Measurements from ENCODE around the gene CIRBP. TPM values are rescaled to one million over a fixed set of nuclear protein-coding genes. Genes with fewer than 3 reads are reported as not detected.
A peak's percentile ranks its signal among the peaks of the same experiment; 100 is the strongest.

Gene CIRBP
- total RNA-seq, 4 donors from 2014 or later: 274 to 578 (median 418) TPM

- peak overlapping the region; percentile 92 to 99 (median 98) for H3K27ac ChIP-seq
- H3K4me3 ChIP-seq: peak overlapping the region; percentile 51 to 81 (median 72)
- peak in 1 of 2 donors; percentile 61 for DNase-seq
- peaks cover 73 to 81% of the 10 kb centered on the region in 2 donors for H3K4me1 ChIP-seq
- in situ Hi-C loops (cut with MboI; ENCODE audit: low sequenced_read_pairs in 4 of 4): no loop called here
- no peak for ATAC-seq
- H3K36me3 ChIP-seq: peaks cover 0 to 42% of the 10 kb centered on the region in 2 donors
- intact Hi-C loops (cut with DNase I; ENCODE audit: low total_unique reads): loop anchor here (10.0 kb wide), 1 partner anchor 477 kb away; the partner anchor contains the start of gene PTBP1
- H3K27me3 ChIP-seq: no peaks in the 10 kb centered on the region
- TF ChIP-seq POLR2A (IDR thresholded peaks at IDR 0.05) (peak in 1 of 2 donors; percentile 42), CTCF (IDR thresholded peaks at IDR 0.05 in 4 of 5, conservative IDR thresholded peaks at IDR 0.05 in 1 of 5) (no peak)
- H3K9me3 ChIP-seq: no peaks in the 10 kb centered on the region
Measured at GRCh38 chr19:1271528-1272422, 2.6 kb downstream of the CIRBP start.

- intact Hi-C loops (cut with DNase I; ENCODE audit: low total_unique reads): loop anchor here (10.0 kb wide), 1 partner anchor 478 kb away; the partner anchor contains the start of gene PTBP1
- ATAC-seq (no peak), DNase-seq (peak in 1 of 2 donors; percentile 26)
- peaks cover 67 to 76% of the 10 kb centered on the region in 2 donors for H3K4me1 ChIP-seq
- no peaks in the 10 kb centered on the region for H3K27me3 ChIP-seq
- peak overlapping the region; percentile 92 to 99 (median 98) for H3K27ac ChIP-seq
- in situ Hi-C loops (cut with MboI; ENCODE audit: low sequenced_read_pairs in 4 of 4): no loop called here
- H3K36me3 ChIP-seq: peaks cover 0 to 48% of the 10 kb centered on the region in 2 donors
- H3K9me3 ChIP-seq: no peaks in the 10 kb centered on the region
- TF ChIP-seq CTCF (IDR thresholded peaks at IDR 0.05 in 4 of 5, conservative IDR thresholded peaks at IDR 0.05 in 1 of 5) (no peak), POLR2A (IDR thresholded peaks at IDR 0.05) (no peak)
- peak overlapping the region; percentile 51 to 81 (median 72) for H3K4me3 ChIP-seq
Measured at GRCh38 chr19:1272423-1273262, 3.5 kb downstream of the CIRBP start.

- ATAC-seq (peak in 1 of 2 donors; percentile 4), DNase-seq (peak; percentile 76 to 87)
- TF ChIP-seq POLR2A (IDR thresholded peaks at IDR 0.05) (peak; percentile 33 to 54), CTCF (IDR thresholded peaks at IDR 0.05 in 4 of 5, conservative IDR thresholded peaks at IDR 0.05 in 1 of 5) (no peak)
- H3K9me3 ChIP-seq: no peaks in the 10 kb centered on the region
- intact Hi-C loops (cut with DNase I; ENCODE audit: low total_unique reads) (loop anchor here (2.0 to 10.0 kb wide), 2 partner anchors 81 to 479 kb away; partner anchors contain the start of gene PTBP1), in situ Hi-C loops (cut with MboI; ENCODE audit: low sequenced_read_pairs in 4 of 4) (no loop called here)
- H3K27me3 ChIP-seq: no peaks in the 10 kb centered on the region
- peaks cover 59 to 68% of the 10 kb centered on the region in 2 donors for H3K4me1 ChIP-seq
- H3K27ac ChIP-seq: peak overlapping the region; percentile 92 to 99 (median 98)
- H3K36me3 ChIP-seq: peaks cover 0 to 51% of the 10 kb centered on the region in 2 donors
- H3K4me3 ChIP-seq: peak overlapping the region in 2 of 4 donors; percentile 68 to 69
Measured at GRCh38 chr19:1273263-1274041, 4.3 kb downstream of the CIRBP start.
